Esophagus squamous epithelium (tissue), 4 donors: Measurements from ENCODE around the gene FAM98B.

Experiments used
- POLR2A ChIP-seq, 4 donors: fragments of 450-650 bp; IDR thresholded peaks; one replicate each; pipeline ENCODE4 v1.6.1; 2017; ENCODE audit warnings: antibody characterized with exemption in 4 of 4, mild to moderate bottlenecking in 4 of 4, moderate library complexity in 3 of 4
- TF ChIP-seq, protein P1 (sequence below), 6 experiments: fragments of 450-650 bp in 4 of 6; fragments of 200-600 bp in 2 of 6; sonication (generic) in 2 of 6; IDR thresholded peaks; one replicate each; pipeline ENCODE4 v1.5.1; 2016 to 2019; ENCODE audit warnings: antibody characterized with exemption in 6 of 6, mild to moderate bottlenecking in 4 of 6, moderate library complexity in 4 of 6

DNA sequence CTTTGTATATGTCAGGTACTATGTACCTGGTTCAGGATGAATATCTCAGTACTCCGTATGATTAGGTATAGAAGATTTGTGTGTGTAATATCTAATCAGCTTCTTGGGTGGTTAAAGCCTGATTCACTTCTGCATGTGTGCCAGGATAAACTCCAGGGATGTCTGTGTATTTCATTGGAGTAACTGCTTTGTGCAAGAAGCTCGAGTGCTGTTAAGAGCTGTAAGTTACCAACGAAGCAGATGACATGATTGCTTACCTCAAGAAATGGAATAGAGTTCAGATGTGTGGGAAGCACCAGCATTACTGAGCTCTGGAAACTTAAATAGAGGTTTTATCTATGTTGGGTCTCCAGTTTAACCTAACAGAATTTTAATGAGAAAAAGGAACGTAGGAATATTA, 23.7 kb downstream of the FAM98B start:
- TF ChIP-seq, protein P1, sequence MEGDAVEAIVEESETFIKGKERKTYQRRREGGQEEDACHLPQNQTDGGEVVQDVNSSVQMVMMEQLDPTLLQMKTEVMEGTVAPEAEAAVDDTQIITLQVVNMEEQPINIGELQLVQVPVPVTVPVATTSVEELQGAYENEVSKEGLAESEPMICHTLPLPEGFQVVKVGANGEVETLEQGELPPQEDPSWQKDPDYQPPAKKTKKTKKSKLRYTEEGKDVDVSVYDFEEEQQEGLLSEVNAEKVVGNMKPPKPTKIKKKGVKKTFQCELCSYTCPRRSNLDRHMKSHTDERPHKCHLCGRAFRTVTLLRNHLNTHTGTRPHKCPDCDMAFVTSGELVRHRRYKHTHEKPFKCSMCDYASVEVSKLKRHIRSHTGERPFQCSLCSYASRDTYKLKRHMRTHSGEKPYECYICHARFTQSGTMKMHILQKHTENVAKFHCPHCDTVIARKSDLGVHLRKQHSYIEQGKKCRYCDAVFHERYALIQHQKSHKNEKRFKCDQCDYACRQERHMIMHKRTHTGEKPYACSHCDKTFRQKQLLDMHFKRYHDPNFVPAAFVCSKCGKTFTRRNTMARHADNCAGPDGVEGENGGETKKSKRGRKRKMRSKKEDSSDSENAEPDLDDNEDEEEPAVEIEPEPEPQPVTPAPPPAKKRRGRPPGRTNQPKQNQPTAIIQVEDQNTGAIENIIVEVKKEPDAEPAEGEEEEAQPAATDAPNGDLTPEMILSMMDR (IDR thresholded peaks at IDR 0.05) = no peak
- TF ChIP-seq POLR2A (IDR thresholded peaks at IDR 0.05) = no peak
